ENCODE results near the gene C1orf226.

DNA sequence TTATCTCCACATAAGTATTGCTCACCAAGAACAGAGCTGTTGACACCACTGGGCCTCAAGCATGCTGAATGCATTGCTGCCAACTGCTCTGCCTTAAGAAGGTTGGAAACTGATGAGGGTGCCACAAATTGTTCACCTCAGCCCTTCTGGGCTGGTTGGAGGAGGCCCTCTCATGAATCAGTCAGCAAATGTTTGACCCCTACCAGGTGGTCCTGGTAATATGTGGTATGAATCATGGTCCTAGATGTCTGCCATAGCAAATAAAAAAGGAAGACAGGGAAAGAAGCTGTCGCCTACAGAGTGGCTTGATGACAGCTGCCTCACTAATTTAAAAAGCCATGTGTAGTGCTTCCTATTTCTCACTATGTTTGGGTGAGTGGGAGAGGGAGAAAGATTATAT lies 17.0 kb upstream of the C1orf226 start:
- TF ChIP-seq POLR2A (IDR thresholded peaks at IDR 0.05; ENCODE audit: borderline replicate concordance, extremely low read depth, insufficient read depth, insufficient read length) (no peak), CEBPB (IDR thresholded peaks at IDR 0.05; ENCODE audit: low read depth) (no peak), YY1 (IDR thresholded peaks at IDR 0.05; ENCODE audit: extremely low read depth, insufficient replicate concordance, low read depth, low read length) (no peak), POLR2AphosphoS5 (IDR thresholded peaks at IDR 0.05; ENCODE audit: low read depth, low read length) (no peak), RAD21 (IDR thresholded peaks at IDR 0.05; ENCODE audit: low read depth) (no peak), SIN3A (IDR thresholded peaks at IDR 0.05; ENCODE audit: low read depth) (no peak), EZH2 (IDR thresholded peaks at IDR 0.05) (no peak)
- TF ChIP-seq, protein P1, sequence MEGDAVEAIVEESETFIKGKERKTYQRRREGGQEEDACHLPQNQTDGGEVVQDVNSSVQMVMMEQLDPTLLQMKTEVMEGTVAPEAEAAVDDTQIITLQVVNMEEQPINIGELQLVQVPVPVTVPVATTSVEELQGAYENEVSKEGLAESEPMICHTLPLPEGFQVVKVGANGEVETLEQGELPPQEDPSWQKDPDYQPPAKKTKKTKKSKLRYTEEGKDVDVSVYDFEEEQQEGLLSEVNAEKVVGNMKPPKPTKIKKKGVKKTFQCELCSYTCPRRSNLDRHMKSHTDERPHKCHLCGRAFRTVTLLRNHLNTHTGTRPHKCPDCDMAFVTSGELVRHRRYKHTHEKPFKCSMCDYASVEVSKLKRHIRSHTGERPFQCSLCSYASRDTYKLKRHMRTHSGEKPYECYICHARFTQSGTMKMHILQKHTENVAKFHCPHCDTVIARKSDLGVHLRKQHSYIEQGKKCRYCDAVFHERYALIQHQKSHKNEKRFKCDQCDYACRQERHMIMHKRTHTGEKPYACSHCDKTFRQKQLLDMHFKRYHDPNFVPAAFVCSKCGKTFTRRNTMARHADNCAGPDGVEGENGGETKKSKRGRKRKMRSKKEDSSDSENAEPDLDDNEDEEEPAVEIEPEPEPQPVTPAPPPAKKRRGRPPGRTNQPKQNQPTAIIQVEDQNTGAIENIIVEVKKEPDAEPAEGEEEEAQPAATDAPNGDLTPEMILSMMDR (IDR thresholded peaks at IDR 0.05 in 2 of 3, conservative IDR thresholded peaks at IDR 0.05 in 1 of 3; ENCODE audit: borderline replicate concordance in 1 of 3, insufficient read depth in 1 of 3, low read depth in 2 of 3, low read length in 2 of 3), result no peak
- TF ChIP-seq, protein P2, sequence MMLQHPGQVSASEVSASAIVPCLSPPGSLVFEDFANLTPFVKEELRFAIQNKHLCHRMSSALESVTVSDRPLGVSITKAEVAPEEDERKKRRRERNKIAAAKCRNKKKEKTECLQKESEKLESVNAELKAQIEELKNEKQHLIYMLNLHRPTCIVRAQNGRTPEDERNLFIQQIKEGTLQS (IDR thresholded peaks at IDR 0.05), result no peak

Data from HCT116 (cell line).